Trophoblast cell (in vitro differentiated cells and primary cell): Measurements from ENCODE around the gene MRPL47.

Experiments used
- DNase-seq, 2 donors: peaks; one replicate each; pipeline ENCODE4 v3.0.0-alpha.2; 2016
- H2AFZ ChIP-seq: 2 replicates; pipeline ENCODE4 v1.6.1; 2013; ENCODE audit warnings: low read length, moderate library complexity, mild to moderate bottlenecking; ENCODE audit not compliant: insufficient read depth, poor library complexity
- H2AK5ac ChIP-seq: 2 replicates; pipeline ENCODE4 v1.6.1; 2013; ENCODE audit warnings: mild to moderate bottlenecking, low read length
- H2BK120ac ChIP-seq: 2 replicates; pipeline ENCODE4 v1.6.1; 2013; ENCODE audit warnings: low read length, mild to moderate bottlenecking, moderate library complexity; ENCODE audit not compliant: insufficient read depth, poor library complexity
- H2BK12ac ChIP-seq: 2 replicates; pipeline ENCODE4 v1.6.1; 2013; ENCODE audit warnings: mild to moderate bottlenecking, low read length, moderate library complexity
- H2BK5ac ChIP-seq: 2 replicates; pipeline ENCODE4 v1.6.1; 2013; ENCODE audit warnings: low read length, low read depth, moderate library complexity, mild to moderate bottlenecking; ENCODE audit not compliant: poor library complexity
- H3K14ac ChIP-seq: 2 replicates; pipeline ENCODE4 v1.6.1; 2013; ENCODE audit warnings: mild to moderate bottlenecking, low read length
- H3K18ac ChIP-seq: 2 replicates; pipeline ENCODE4 v1.6.1; 2013; ENCODE audit warnings: mild to moderate bottlenecking, low read length
- H3K23ac ChIP-seq: 2 replicates; pipeline ENCODE4 v1.6.1; 2013; ENCODE audit warnings: low read length
- H3K27ac ChIP-seq: 2 replicates; pipeline ENCODE4 v1.5.1; 2013; ENCODE audit warnings: low read depth, mild to moderate bottlenecking, inconsistent platforms, low read length, moderate library complexity
- H3K27me3 ChIP-seq: 2 replicates; pipeline ENCODE4 v1.6.1; 2013; ENCODE audit warnings: inconsistent platforms, mild to moderate bottlenecking, low read length, moderate library complexity; ENCODE audit not compliant: insufficient read depth
- H3K36me3 ChIP-seq, 2 experiments: 1 replicate in 1 of 2; 2 replicates in 1 of 2; pipeline ENCODE4 v1.6.1; 2013; ENCODE audit warnings: low read length in 2 of 2, mild to moderate bottlenecking in 2 of 2, moderate library complexity in 1 of 2; ENCODE audit not compliant: insufficient read depth in 2 of 2, control insufficient read depth in 1 of 2
- H3K4ac ChIP-seq: 2 replicates; pipeline ENCODE4 v1.6.1; 2013; ENCODE audit warnings: low read depth, mild to moderate bottlenecking, low read length, moderate library complexity
- H3K4me1 ChIP-seq, 2 experiments: 1 replicate in 1 of 2; 2 replicates in 1 of 2; pipeline ENCODE4 v1.6.1; 2013; ENCODE audit warnings: low read length in 2 of 2, mild to moderate bottlenecking in 2 of 2, moderate library complexity in 1 of 2; ENCODE audit not compliant: insufficient read depth in 2 of 2, control insufficient read depth in 1 of 2
- H3K4me2 ChIP-seq: 2 replicates; pipeline ENCODE4 v1.6.1; 2013; ENCODE audit warnings: inconsistent platforms, mild to moderate bottlenecking, low read length, moderate library complexity
- H3K4me3 ChIP-seq: 2 replicates; pipeline ENCODE4 v1.5.1; 2013; ENCODE audit warnings: mild to moderate bottlenecking, low read depth, low read length, inconsistent platforms
- H3K79me1 ChIP-seq: one replicate; pipeline ENCODE4 v1.6.1; 2013; ENCODE audit warnings: low read length
- H3K79me2 ChIP-seq: 2 replicates; pipeline ENCODE4 v1.6.1; 2013; ENCODE audit warnings: low read length, mild to moderate bottlenecking; ENCODE audit not compliant: control insufficient read depth, insufficient read depth, poor library complexity
- H3K9ac ChIP-seq: 2 replicates; pipeline ENCODE4 v1.6.1; 2013; ENCODE audit warnings: mild to moderate bottlenecking, low read length
- H3K9me3 ChIP-seq: 2 replicates; pipeline ENCODE4 v1.6.1; 2013; ENCODE audit warnings: low read depth, mild to moderate bottlenecking, control low read depth, inconsistent platforms, low read length; ENCODE audit not compliant: insufficient read depth
- H4K12ac ChIP-seq: 2 replicates; pipeline ENCODE4 v1.6.1; 2013; ENCODE audit warnings: low read depth, mild to moderate bottlenecking, low read length, moderate library complexity
- H4K8ac ChIP-seq: 2 replicates; pipeline ENCODE4 v1.6.1; 2013; ENCODE audit warnings: low read depth, mild to moderate bottlenecking, low read length, moderate library complexity
- H4K91ac ChIP-seq: one replicate; pipeline ENCODE4 v1.6.1; 2013; ENCODE audit warnings: low read depth, mild to moderate bottlenecking, low read length, moderate library complexity
- WGBS: extraction: QIAGEN DNeasy Blood & Tissue Kit; methylation state at CpG from one replicate; pipeline ENCODE4 v1.1.7; 2013; ENCODE audit warnings: missing lambda C conversion rate; ENCODE audit not compliant: insufficient read length, insufficient coverage; ENCODE audit errors: extremely low coverage; 5-methylcytosine and 5-hydroxymethylcytosine counted together

Gene MRPL47

DNA sequence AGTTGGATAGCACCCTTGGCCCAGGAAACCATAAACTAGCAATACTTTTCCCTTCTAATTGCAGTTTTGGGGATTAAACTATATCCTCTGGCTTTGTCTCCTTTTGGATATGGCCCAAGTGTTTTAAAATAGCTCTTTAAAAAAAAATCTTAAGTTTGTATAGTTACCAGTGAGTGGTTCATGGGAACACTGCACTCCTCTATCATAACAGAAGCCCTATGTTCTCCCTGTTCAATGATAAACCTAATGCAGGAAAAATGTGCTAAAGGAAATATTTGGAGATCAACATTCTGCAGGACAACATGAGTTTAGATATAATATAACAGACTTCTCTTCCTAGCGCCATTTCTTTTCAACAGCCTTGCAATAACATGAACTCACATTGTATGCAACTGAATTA lies 13.1 kb downstream of the MRPL47 start:
- no peak for DNase-seq
- Histone ChIP-seq H3K4me2 (no peak overlapping the region), H3K18ac (no peak overlapping the region), H4K91ac (no peak overlapping the region), H3K4me1 (no peaks in the 10 kb centered on the region), H4K12ac (peak overlapping the region; percentile 75), H3K9ac (no peak overlapping the region), H3K27ac (no peak overlapping the region), H3K9me3 (no peaks in the 10 kb centered on the region), H3K23ac (no peak overlapping the region), H2BK12ac (no peak overlapping the region), H3K4ac (no peak overlapping the region), H3K14ac (no peak overlapping the region), H3K27me3 (no peaks in the 10 kb centered on the region), H2AK5ac (no peak overlapping the region), H4K8ac (no peak overlapping the region), H3K36me3 (peaks cover 14 to 26% of the 10 kb centered on the region in 2 experiments), H3K79me1 (no peaks in the 10 kb centered on the region), H3K79me2 (no peaks in the 10 kb centered on the region), H3K4me3 (no peak overlapping the region), H2BK120ac (no peak overlapping the region), H2AFZ (no peak overlapping the region), H2BK5ac (no peak overlapping the region)
- WGBS = no CpG with 5 or more reads among the region's 1 CpG

DNA sequence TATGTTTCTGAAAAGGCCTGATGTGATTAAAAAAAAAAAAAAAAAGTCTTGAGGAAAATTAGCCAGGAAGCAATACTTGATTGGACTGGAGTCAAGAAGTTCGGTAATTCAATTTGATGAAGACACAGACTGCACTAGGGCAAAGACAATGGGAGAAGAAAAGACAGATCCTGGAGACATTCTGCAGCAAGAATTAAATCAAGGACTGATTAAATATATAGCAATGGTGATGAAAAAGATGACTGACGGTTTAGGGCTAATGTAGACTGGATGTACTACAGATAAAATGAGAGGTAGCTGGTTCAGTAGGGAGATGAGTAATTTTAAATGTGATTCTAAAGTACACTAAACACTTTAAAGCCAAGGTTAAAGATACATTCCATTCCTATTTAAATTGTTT lies 13.8 kb downstream of the MRPL47 start:
- Histone ChIP-seq H3K4me3 (no peak overlapping the region), H3K23ac (no peak overlapping the region), H2AFZ (no peak overlapping the region), H3K9me3 (no peaks in the 10 kb centered on the region), H3K27me3 (no peaks in the 10 kb centered on the region), H3K18ac (no peak overlapping the region), H4K91ac (no peak overlapping the region), H3K14ac (no peak overlapping the region), H2BK5ac (no peak overlapping the region), H3K27ac (no peak overlapping the region), H3K4me1 (no peaks in the 10 kb centered on the region), H2BK12ac (no peak overlapping the region), H3K9ac (no peak overlapping the region), H2AK5ac (no peak overlapping the region), H3K79me2 (no peaks in the 10 kb centered on the region), H3K36me3 (peaks cover 14 to 26% of the 10 kb centered on the region in 2 experiments), H3K79me1 (no peaks in the 10 kb centered on the region), H3K4ac (no peak overlapping the region), H4K8ac (no peak overlapping the region), H4K12ac (no peak overlapping the region), H3K4me2 (no peak overlapping the region), H2BK120ac (no peak overlapping the region)
- no CpG with 5 or more reads among the region's 2 CpGs for WGBS
- no peak for DNase-seq

DNA sequence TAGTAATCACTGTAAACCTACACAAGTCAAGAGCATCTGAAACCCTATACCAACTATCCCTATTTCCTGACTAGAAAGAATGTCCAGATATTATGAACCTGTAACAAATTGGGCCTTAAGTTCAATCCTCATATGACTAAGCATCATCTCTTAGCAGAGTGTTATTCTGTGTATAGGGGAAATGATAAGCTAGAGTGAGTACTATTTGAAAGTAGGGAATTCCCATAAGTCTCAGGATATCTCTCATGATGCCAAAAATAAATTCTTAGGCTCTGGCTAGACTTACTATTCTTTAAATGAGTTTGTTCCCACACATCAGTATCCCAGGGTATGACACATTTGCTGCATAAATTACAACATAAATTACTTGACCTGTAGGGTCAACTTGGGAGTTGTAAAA lies 15.3 kb downstream of the MRPL47 start:
- Histone ChIP-seq H3K14ac (no peak overlapping the region), H3K18ac (no peak overlapping the region), H3K9me3 (no peaks in the 10 kb centered on the region), H2AFZ (no peak overlapping the region), H2AK5ac (no peak overlapping the region), H4K8ac (no peak overlapping the region), H3K27me3 (no peaks in the 10 kb centered on the region), H3K36me3 (peaks cover 17 to 25% of the 10 kb centered on the region in 2 experiments), H2BK5ac (no peak overlapping the region), H3K4me2 (no peak overlapping the region), H3K79me2 (no peaks in the 10 kb centered on the region), H3K4me3 (no peak overlapping the region), H2BK120ac (no peak overlapping the region), H4K91ac (no peak overlapping the region), H3K23ac (no peak overlapping the region), H3K79me1 (no peaks in the 10 kb centered on the region), H3K4me1 (no peaks in the 10 kb centered on the region), H2BK12ac (no peak overlapping the region), H4K12ac (no peak overlapping the region), H3K27ac (no peak overlapping the region), H3K4ac (no peak overlapping the region), H3K9ac (no peak overlapping the region)
- DNase-seq = no peak

DNA sequence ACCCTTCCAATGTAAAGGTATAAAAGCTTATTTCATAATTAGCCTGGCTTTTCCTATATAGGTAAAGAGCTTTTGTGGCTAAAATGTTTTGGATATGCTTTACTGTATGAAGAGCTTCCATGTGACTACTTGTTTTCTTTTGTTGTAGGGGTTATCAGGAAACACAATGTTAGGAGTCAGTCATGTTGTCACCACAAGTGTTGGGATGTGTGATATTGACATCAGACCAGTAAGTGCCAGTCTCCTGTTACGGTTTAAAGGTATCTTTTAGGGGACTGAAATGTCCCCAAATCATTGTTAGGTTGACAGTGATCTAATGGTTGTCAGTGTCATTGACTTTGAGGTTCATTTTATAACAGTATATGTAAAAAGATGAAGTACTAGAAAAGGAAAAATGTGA lies 23.4 kb downstream of the MRPL47 start:
- H4K91ac ChIP-seq = no peak overlapping the region
- peaks cover 13 to 19% of the 10 kb centered on the region in 2 experiments for H3K36me3 ChIP-seq
- H3K4me2 ChIP-seq = no peak overlapping the region
- H2BK12ac ChIP-seq = no peak overlapping the region
- no peak for DNase-seq
- no peak overlapping the region for H3K4me3 ChIP-seq
- no peak overlapping the region for H2AK5ac ChIP-seq
- H2BK5ac ChIP-seq = no peak overlapping the region
- no peaks in the 10 kb centered on the region for H3K79me2 ChIP-seq
- no peak overlapping the region for H2AFZ ChIP-seq
- no peaks in the 10 kb centered on the region for H3K9me3 ChIP-seq
- no peaks in the 10 kb centered on the region for H3K4me1 ChIP-seq
- H4K8ac ChIP-seq = no peak overlapping the region
- no peaks in the 10 kb centered on the region for H3K79me1 ChIP-seq
- no peak overlapping the region for H3K14ac ChIP-seq
- no peak overlapping the region for H4K12ac ChIP-seq
- no peak overlapping the region for H3K23ac ChIP-seq
- no peaks in the 10 kb centered on the region for H3K27me3 ChIP-seq
- H3K27ac ChIP-seq = no peak overlapping the region
- no peak overlapping the region for H3K4ac ChIP-seq
- H3K18ac ChIP-seq = no peak overlapping the region
- no CpG with 5 or more reads among the region's 1 CpG for WGBS
- H2BK120ac ChIP-seq = no peak overlapping the region
- H3K9ac ChIP-seq = no peak overlapping the region
